AG09319 (cell line): ENCODE results near the gene E4F1.

ENCODE experiments used
- DNase-seq: peaks from one replicate; pipeline ENCODE4 v3.0.0-alpha.2; 2010; ENCODE audit warnings: low read depth; ENCODE audit errors: extremely low read depth
- CTCF ChIP-seq: IDR thresholded peaks from 2 replicates; pipeline ENCODE4 v1.5.1; 2011; ENCODE audit warnings: low read depth, mild to moderate bottlenecking, inconsistent platforms, low read length, moderate library complexity

The E4F1 gene

DNA sequence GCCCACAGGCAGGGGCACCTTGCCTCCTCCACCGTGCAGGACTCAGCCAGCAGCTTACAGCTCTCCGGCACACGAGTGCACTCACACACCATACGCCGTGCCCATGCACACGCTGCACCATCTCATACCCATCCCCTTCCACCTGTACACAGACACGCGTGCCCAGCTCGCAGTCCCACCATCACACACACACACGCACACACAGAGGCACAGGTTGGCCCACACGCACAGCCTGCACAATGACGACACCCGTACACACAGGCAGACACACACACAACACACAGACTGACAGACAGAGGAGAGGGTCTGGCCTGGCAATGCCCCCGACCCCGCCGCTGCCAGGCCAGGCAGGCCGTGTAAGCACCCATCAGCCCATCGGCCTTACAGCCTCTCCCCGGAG, 39.0 kb upstream of the E4F1 start:
- DNase-seq = no peak
- TF ChIP-seq CTCF = no peak

DNA sequence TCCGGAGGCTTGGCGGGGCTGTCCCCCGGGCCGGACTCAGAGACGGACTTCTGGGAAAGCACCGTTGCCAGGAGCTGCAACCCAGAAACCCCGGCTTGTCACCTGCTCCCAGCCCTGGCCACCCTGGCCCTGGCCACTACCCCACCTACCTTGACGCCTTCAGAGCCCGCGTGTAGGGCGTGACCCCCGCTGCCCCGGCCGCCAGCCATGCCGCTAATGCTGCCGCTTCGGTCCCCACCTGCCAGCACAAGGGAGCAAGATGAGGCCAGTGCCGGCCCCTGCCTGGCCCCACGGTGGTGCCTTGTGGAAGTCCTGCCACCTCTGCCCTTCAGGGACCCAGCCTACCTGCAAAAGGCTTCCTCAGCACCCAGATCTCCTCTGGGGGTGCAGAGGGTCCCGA, 38.4 kb upstream of the E4F1 start:
- no peak for DNase-seq
- no peak for TF ChIP-seq CTCF

GRCh38 chr16:2186064-2186463, 37.3 kb upstream of the E4F1 start:
- no peak for DNase-seq
- TF ChIP-seq CTCF = no peak

GRCh38 chr16:2186505-2186904, 36.9 kb upstream of the E4F1 start:
- no peak for TF ChIP-seq CTCF
- no peak for DNase-seq

DNA sequence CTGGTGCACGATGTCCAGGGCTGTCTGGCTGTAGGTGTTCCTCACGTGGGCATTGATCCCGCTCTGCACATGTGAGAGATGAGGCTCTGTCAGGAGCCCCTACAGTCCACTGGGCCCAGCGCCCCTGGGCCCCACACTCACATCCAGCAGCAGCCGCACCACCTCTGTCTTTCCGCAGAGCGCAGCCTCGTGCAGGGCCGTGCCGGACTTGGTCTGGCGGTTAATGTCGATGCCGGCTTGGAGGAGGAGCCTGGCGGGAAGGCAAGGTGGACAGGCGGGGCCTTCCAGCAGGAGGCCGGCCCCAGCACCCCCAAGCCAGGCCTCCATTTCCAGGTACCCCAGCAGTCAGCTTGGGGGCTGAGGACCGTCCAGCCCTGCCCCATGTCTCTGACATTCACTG, 36.2 kb upstream of the E4F1 start:
- TF ChIP-seq CTCF = no peak

DNA sequence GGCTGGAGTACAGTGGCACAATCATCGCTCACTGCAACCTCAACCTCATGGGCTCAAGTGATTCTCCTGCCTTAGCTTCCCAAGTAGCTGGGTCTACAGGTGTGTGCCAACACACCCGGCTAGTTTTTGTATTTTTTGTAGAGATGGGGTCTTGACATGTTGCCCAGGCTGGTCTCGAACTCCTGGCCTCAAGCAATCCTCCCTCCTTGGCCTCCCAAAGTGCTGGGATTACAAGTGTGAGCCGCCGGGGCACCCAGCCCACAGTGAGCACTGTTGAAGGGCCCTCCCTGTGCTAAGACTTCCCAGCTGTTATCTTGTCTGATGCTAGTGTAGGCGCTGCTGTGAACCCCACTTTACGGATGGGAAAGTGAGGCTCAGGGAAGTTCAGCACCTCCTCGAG, 35.0 kb upstream of the E4F1 start:
- no peak for DNase-seq
- no peak for TF ChIP-seq CTCF

More for the DNA sequence above, 36.2 kb upstream of the E4F1 start:
- no peak for DNase-seq

GRCh38 chr16:2189252-2189893, 34.0 kb upstream of the E4F1 start:
- no peak for TF ChIP-seq CTCF
- DNase-seq = no peak
